Skeletal muscle satellite cell (primary cell): ENCODE data around the gene DGKI. TPM values are rescaled to one million over a fixed set of nuclear protein-coding genes. Genes with fewer than 3 reads are reported as not detected.

Source experiments
- H3K27me3 ChIP-seq: 2 replicates; pipeline ENCODE4 v1.7.0; 2013; ENCODE audit warnings: low read length; ENCODE audit not compliant: control insufficient read depth, insufficient read depth
- H3K36me3 ChIP-seq: 2 replicates; pipeline ENCODE4 v1.7.0; 2013; ENCODE audit warnings: mild to moderate bottlenecking, control low read depth, low read length; ENCODE audit not compliant: insufficient read depth
- H3K4me1 ChIP-seq: 2 replicates; pipeline ENCODE4 v1.7.0; 2013; ENCODE audit warnings: low read length; ENCODE audit not compliant: control insufficient read depth, insufficient read depth
- H3K4me2 ChIP-seq: 2 replicates; pipeline ENCODE4 v1.7.0; 2013; ENCODE audit warnings: mild to moderate bottlenecking, low read length
- H3K4me3 ChIP-seq: 2 replicates; pipeline ENCODE4 v1.7.0; 2013; ENCODE audit warnings: low read length
- H3K9ac ChIP-seq: 2 replicates; pipeline ENCODE4 v1.7.0; 2013; ENCODE audit warnings: mild to moderate bottlenecking, low read depth, low read length, moderate library complexity
- H3K9me3 ChIP-seq: replicated peaks from 2 replicates; pipeline ENCODE4 v1.7.0; 2013; ENCODE audit warnings: mild to moderate bottlenecking, control low read depth, low read length
- total RNA-seq: library from RNA; depleted of rRNA; stranded (reverse); fragments of >200 nt; gene quantifications from 2 replicates; pipeline ENCODE4 v1.2.3, GENCODE V29; 2012; rRNA removed

Gene DGKI
- total RNA-seq, result 6.1 and 12.7 TPM in 2 replicates

DNA sequence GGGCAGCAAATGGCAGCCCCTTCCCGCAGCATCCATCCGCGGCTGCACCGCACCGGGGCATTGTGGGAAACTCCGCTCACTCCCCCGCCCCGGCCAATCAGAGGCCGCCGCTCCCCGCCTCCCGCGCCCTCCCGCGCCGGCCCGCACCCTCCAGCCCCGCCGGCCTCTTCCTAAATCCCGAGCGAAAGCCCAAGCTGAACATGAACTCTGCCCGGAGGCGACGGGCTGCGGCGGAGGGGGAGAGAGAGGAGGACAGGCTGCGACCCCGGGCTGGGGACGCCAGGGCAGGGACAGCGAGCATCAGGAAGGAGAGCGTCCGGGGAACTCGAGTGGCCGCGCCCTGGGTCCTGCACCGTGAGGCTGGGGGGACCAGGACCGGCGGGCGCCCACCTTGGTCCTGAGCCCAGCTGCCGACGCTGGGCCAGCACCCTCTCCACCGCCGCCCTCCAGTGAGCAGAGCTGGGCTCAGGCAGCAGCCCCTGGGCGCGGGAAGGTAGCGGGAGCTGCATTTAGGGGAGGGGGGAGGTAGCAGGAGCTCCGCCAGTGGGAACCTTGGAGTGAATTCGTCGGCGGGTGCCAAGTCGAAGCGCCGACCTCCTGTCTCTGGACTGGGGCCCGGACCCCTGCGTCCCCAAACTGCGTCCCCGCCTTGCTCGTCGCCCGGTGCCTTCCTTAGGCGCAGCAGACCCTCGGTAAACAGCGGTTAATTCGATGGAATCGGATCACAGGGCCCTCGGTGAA, at the start of gene DGKI:
Gene DGKI, minus strand, starts transcription at position 148 of the 741 bp plus-strand sequence.
- peaks cover 54% of the 10 kb centered on the region for H3K4me1 ChIP-seq
- no peaks in the 10 kb centered on the region for H3K9me3 ChIP-seq
- H3K4me3 ChIP-seq, result peak within 1 kb of the TSS; percentile 73
- H3K36me3 ChIP-seq, result peaks cover under 1% of the 10 kb centered on the region
- H3K27me3 ChIP-seq, result no peaks in the 10 kb centered on the region
- H3K9ac ChIP-seq, result peak within 1 kb of the TSS; percentile 74
- H3K4me2 ChIP-seq, result peak within 1 kb of the TSS; percentile 95

GRCh38 chr7:137895301-137896221, 48.8 kb upstream of the DGKI start:
- Histone ChIP-seq H3K4me2 (no peak overlapping the region), H3K4me1 (peaks cover 13% of the 10 kb centered on the region), H3K4me3 (no peak overlapping the region), H3K9me3 (no peaks in the 10 kb centered on the region), H3K27me3 (no peaks in the 10 kb centered on the region), H3K9ac (no peak overlapping the region), H3K36me3 (peaks cover 61% of the 10 kb centered on the region)

- no peaks in the 10 kb centered on the region for H3K27me3 ChIP-seq
- H3K9me3 ChIP-seq, result no peaks in the 10 kb centered on the region
- H3K4me3 ChIP-seq, result no peak overlapping the region
- H3K9ac ChIP-seq, result no peak overlapping the region
- H3K4me2 ChIP-seq, result no peak overlapping the region
- H3K36me3 ChIP-seq, result peaks cover 70% of the 10 kb centered on the region
- peaks cover 13% of the 10 kb centered on the region for H3K4me1 ChIP-seq
These were observed 46.5 kb upstream of the DGKI start for GRCh38 chr7:137893143-137893742.

DNA sequence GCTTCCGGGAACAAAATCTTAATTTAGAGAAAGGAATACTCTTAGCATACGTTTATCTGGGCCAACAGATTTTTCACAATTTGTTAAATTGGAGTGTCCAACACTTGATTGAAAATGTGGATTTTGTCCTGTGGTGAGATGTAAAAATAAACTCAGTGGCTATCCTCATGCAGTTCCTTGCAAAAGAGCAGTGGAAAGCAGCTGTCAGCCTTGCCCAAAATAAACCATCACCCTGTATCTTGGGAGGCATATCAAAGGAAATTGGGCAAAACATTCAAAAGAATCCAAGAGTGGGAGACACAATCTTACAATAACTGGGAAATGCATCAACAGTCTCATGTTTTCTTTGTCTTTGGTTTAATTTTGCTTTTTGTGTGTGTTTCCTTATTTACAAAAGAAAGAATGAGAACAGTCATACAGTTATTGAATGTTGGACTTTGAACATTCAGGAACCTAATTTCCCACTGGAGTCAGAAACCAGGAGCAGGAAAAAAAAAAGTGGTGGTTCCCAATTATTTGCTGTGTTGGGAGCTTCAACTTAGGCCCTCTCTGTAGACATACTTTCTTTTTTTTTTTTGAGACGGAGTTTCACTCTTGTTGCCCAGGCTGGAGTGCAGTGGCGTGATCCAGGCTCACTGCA, 44.4 kb upstream of the DGKI start:
- Histone ChIP-seq H3K4me2 (no peak overlapping the region), H3K4me1 (peaks cover 21% of the 10 kb centered on the region), H3K27me3 (no peaks in the 10 kb centered on the region), H3K9me3 (no peaks in the 10 kb centered on the region), H3K36me3 (peaks cover 82% of the 10 kb centered on the region), H3K9ac (no peak overlapping the region), H3K4me3 (no peak overlapping the region)

DNA sequence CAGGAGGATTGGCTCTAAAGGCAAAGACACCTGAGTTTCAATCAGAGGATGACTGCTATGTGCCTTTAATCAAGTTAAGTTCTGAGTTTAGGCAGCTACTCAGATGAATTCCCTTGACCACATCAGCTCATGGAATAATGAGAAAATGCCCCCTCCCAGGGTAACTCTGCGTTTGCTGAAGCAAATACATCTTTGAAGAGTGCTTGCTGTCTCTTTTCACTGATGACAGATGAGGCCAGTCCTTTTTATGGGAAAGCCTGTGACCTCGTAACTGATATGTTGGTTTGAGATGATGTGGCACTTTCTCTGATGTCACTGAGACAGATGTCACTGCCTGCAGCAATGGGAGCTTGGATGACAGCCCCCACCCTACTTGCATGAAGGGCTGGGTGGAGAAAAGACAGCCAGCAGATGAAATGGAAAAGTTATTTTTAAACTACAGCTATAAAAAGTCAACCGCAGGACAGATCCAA, 43.7 kb upstream of the DGKI start:
- H3K4me3 ChIP-seq, result no peak overlapping the region
- H3K4me2 ChIP-seq, result no peak overlapping the region
- peaks cover 21% of the 10 kb centered on the region for H3K4me1 ChIP-seq
- no peaks in the 10 kb centered on the region for H3K9me3 ChIP-seq
- H3K27me3 ChIP-seq, result no peaks in the 10 kb centered on the region
- peak overlapping the region; percentile 25 for H3K9ac ChIP-seq
- peaks cover 83% of the 10 kb centered on the region for H3K36me3 ChIP-seq

DNA sequence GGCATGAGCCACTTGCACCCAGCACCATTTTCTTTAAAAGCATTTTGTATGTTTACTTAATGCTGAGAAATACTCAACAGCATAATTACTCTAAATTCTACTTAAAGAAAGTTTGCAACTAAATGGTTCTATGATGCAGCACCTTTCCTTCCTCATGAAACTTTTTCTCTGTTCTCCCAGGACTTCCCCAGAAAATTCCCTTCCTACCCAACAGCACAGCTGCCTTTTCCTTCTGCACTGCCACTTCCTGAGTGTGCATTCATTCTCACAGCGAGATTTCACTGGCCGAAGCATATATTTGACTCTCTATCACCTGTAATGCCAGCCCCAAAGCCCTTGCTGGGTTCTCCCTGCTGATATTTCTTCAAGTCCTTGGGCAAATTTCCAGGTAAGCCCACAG, 41.5 kb upstream of the DGKI start:
- Histone ChIP-seq H3K9me3 (no peaks in the 10 kb centered on the region), H3K4me2 (no peak overlapping the region), H3K36me3 (peaks cover 78% of the 10 kb centered on the region), H3K9ac (no peak overlapping the region), H3K4me1 (peaks cover 33% of the 10 kb centered on the region), H3K4me3 (no peak overlapping the region), H3K27me3 (no peaks in the 10 kb centered on the region)

- no peaks in the 10 kb centered on the region for H3K27me3 ChIP-seq
- peaks cover 47% of the 10 kb centered on the region for H3K4me1 ChIP-seq
- no peaks in the 10 kb centered on the region for H3K9me3 ChIP-seq
- no peak overlapping the region for H3K4me3 ChIP-seq
- no peak overlapping the region for H3K4me2 ChIP-seq
- H3K9ac ChIP-seq, result no peak overlapping the region
- peaks cover 71% of the 10 kb centered on the region for H3K36me3 ChIP-seq
These were observed 40.0 kb upstream of the DGKI start for GRCh38 chr7:137886746-137887145.

- H3K36me3 ChIP-seq, result peaks cover 74% of the 10 kb centered on the region
These were observed 39.5 kb upstream of the DGKI start for GRCh38 chr7:137886281-137886680.

GRCh38 chr7:137885678-137886077, 38.9 kb upstream of the DGKI start:
- Histone ChIP-seq H3K4me3 (no peak overlapping the region), H3K36me3 (peaks cover 76% of the 10 kb centered on the region), H3K4me1 (peaks cover 50% of the 10 kb centered on the region), H3K9me3 (no peaks in the 10 kb centered on the region), H3K27me3 (no peaks in the 10 kb centered on the region), H3K9ac (no peak overlapping the region), H3K4me2 (no peak overlapping the region)

More at GRCh38 chr7:137886281-137886680, 39.5 kb upstream of the DGKI start:
- H3K4me2 ChIP-seq, result no peak overlapping the region
- no peaks in the 10 kb centered on the region for H3K27me3 ChIP-seq
- no peak overlapping the region for H3K9ac ChIP-seq
- peaks cover 50% of the 10 kb centered on the region for H3K4me1 ChIP-seq
- no peak overlapping the region for H3K4me3 ChIP-seq
- no peaks in the 10 kb centered on the region for H3K9me3 ChIP-seq

GRCh38 chr7:137882806-137883205, 36.0 kb upstream of the DGKI start:
- no peaks in the 10 kb centered on the region for H3K9me3 ChIP-seq
- H3K4me1 ChIP-seq, result peaks cover 72% of the 10 kb centered on the region
- no peak overlapping the region for H3K4me3 ChIP-seq
- peak overlapping the region; percentile 63 for H3K4me2 ChIP-seq
- no peaks in the 10 kb centered on the region for H3K27me3 ChIP-seq
- peak overlapping the region; percentile 59 for H3K9ac ChIP-seq
- H3K36me3 ChIP-seq, result peaks cover 64% of the 10 kb centered on the region

- H3K36me3 ChIP-seq, result peaks cover 62% of the 10 kb centered on the region
- no peaks in the 10 kb centered on the region for H3K9me3 ChIP-seq
- H3K27me3 ChIP-seq, result no peaks in the 10 kb centered on the region
- peak overlapping the region; percentile 63 for H3K4me2 ChIP-seq
- H3K4me1 ChIP-seq, result peaks cover 76% of the 10 kb centered on the region
- peak overlapping the region; percentile 59 for H3K9ac ChIP-seq
- no peak overlapping the region for H3K4me3 ChIP-seq
These were observed 35.5 kb upstream of the DGKI start for GRCh38 chr7:137882261-137882668.
